Parathyroid adenoma (tissue), 2 donors: ENCODE measurements around the gene CCDC92B.

Source experiments
- H2AFZ ChIP-seq: fragments of 300-600 bp; sonication (generic); one replicate; pipeline ENCODE4 v1.7.0; 2017; ENCODE audit warnings: antibody characterized with exemption, mild to moderate bottlenecking
- H3K27ac ChIP-seq: fragments of 300-600 bp; sonication (generic); one replicate; pipeline ENCODE4 v1.7.0; 2017
- H3K27me3 ChIP-seq: fragments of 300-600 bp; sonication (generic); one replicate; pipeline ENCODE4 v1.7.0; 2017; ENCODE audit warnings: low read length; ENCODE audit not compliant: control insufficient read depth, insufficient read depth
- H3K36me3 ChIP-seq: fragments of 300-600 bp; sonication (generic); one replicate; pipeline ENCODE4 v1.7.0; 2017; ENCODE audit warnings: low read length; ENCODE audit not compliant: control insufficient read depth, insufficient read depth
- H3K4me1 ChIP-seq: fragments of 300-600 bp; sonication (generic); one replicate; pipeline ENCODE4 v1.7.0; 2017; ENCODE audit warnings: control low read depth
- H3K4me2 ChIP-seq: fragments of 300-600 bp; sonication (generic); one replicate; pipeline ENCODE4 v1.7.0; 2017; ENCODE audit warnings: low read length
- H3K4me3 ChIP-seq: fragments of 300-600 bp; sonication (generic); one replicate; pipeline ENCODE4 v1.7.0; 2017; ENCODE audit warnings: low read depth, low read length
- H3K79me2 ChIP-seq: fragments of 300-600 bp; sonication (generic); one replicate; pipeline ENCODE4 v1.7.0; 2017; ENCODE audit warnings: control low read depth
- H3K9ac ChIP-seq: fragments of 300-600 bp; sonication (generic); one replicate; pipeline ENCODE4 v1.7.0; 2017; ENCODE audit warnings: mild to moderate bottlenecking
- H3K9me3 ChIP-seq: fragments of 300-600 bp; sonication (generic); one replicate; pipeline ENCODE4 v1.7.0; 2017; ENCODE audit warnings: low read length; ENCODE audit not compliant: control insufficient read depth
- TF ChIP-seq, protein P1 (sequence below): fragments of 300-600 bp; sonication (generic); IDR thresholded peaks from one replicate; pipeline ENCODE4 v1.7.0; 2017; ENCODE audit warnings: antibody characterized with exemption, mild to moderate bottlenecking
- donor health status: primary hyperparathyroidism.

The CCDC92B gene

DNA sequence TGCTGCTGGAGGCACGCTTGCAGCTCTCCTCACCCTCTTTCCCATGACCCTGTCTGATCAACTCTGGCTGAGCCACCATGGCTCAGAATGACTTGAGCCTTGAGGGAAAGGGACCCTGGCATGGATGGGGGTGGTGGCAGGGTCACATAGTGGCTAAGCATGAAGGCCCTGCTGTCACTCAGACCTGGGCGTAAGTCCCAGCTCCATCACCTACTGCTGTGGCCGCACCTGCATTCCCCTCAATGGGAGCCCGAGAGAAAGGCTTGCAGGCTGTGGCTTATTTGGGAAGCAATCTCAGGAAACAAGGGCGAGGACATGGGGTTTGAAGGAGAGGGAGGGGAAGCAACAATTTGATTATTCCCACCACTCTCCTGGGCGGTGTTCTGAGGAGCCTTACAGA is 29.0 kb upstream of the CCDC92B start:
- Histone ChIP-seq H3K4me1 (no peaks in the 10 kb centered on the region), H3K27me3 (no peaks in the 10 kb centered on the region)

GRCh38 chr17:2777242-2777867 is 27.9 kb upstream of the CCDC92B start:
- H3K4me3 ChIP-seq, result peak overlapping the region; percentile 20
- no peaks in the 10 kb centered on the region for H3K27me3 ChIP-seq
- no peak overlapping the region for H3K9ac ChIP-seq
- peak overlapping the region; percentile 68 for H2AFZ ChIP-seq
- no peaks in the 10 kb centered on the region for H3K4me1 ChIP-seq
- no peak overlapping the region for H3K27ac ChIP-seq
- no peaks in the 10 kb centered on the region for H3K79me2 ChIP-seq
- TF ChIP-seq, protein P1, sequence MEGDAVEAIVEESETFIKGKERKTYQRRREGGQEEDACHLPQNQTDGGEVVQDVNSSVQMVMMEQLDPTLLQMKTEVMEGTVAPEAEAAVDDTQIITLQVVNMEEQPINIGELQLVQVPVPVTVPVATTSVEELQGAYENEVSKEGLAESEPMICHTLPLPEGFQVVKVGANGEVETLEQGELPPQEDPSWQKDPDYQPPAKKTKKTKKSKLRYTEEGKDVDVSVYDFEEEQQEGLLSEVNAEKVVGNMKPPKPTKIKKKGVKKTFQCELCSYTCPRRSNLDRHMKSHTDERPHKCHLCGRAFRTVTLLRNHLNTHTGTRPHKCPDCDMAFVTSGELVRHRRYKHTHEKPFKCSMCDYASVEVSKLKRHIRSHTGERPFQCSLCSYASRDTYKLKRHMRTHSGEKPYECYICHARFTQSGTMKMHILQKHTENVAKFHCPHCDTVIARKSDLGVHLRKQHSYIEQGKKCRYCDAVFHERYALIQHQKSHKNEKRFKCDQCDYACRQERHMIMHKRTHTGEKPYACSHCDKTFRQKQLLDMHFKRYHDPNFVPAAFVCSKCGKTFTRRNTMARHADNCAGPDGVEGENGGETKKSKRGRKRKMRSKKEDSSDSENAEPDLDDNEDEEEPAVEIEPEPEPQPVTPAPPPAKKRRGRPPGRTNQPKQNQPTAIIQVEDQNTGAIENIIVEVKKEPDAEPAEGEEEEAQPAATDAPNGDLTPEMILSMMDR, result no peak
- no peaks in the 10 kb centered on the region for H3K9me3 ChIP-seq
- peak overlapping the region; percentile 55 for H3K4me2 ChIP-seq
- no peaks in the 10 kb centered on the region for H3K36me3 ChIP-seq

More for the DNA sequence above, 29.0 kb upstream of the CCDC92B start:
- Histone ChIP-seq H3K36me3 (no peaks in the 10 kb centered on the region), H3K79me2 (no peaks in the 10 kb centered on the region), H3K9ac (no peak overlapping the region), H3K27ac (no peak overlapping the region), H2AFZ (no peak overlapping the region), H3K9me3 (no peaks in the 10 kb centered on the region), H3K4me2 (no peak overlapping the region), H3K4me3 (no peak overlapping the region)
- TF ChIP-seq, protein P1, result no peak

DNA sequence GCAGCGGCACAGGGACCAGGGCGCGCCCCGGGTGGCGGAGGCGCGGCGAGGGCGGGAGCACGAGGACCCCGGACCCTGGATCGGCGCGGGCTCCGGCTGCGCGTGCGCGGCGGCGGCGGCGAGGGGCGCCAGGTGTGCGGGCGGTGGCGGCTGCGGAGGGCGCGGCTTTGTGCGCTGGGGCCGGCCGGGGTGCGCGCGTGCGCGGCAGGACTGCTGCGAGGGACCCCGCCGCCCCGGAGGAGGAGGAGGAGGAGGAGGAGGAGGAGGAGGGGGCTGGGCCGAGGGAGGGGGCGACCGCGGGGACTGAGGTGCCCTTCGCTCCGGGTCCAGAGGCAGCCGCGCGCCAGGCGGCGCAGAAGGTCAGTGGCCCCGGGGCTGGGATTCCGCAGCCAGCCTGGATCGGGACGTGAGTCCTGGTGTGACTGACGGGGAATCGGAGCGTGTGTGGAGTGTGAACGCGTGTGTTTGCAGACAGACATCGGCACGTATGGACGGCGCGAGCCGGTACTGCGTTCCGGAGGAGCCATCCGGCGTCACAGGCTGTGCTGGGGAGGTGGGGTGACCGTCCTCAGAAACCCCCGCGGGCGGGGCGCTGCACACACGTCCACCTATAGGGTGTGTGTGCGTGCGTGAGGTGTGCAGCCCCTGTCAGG is 27.3 kb upstream of the CCDC92B start:
- Histone ChIP-seq H3K9ac (no peak overlapping the region), H3K27ac (no peak overlapping the region), H3K79me2 (no peaks in the 10 kb centered on the region), H2AFZ (peak overlapping the region; percentile 68), H3K4me2 (peak overlapping the region; percentile 55), H3K36me3 (no peaks in the 10 kb centered on the region), H3K27me3 (no peaks in the 10 kb centered on the region), H3K9me3 (no peaks in the 10 kb centered on the region), H3K4me1 (no peaks in the 10 kb centered on the region), H3K4me3 (peak overlapping the region; percentile 20)
- TF ChIP-seq, protein P1, result no peak

GRCh38 chr17:2775206-2775605 is 25.8 kb upstream of the CCDC92B start:
- TF ChIP-seq, protein P1, result no peak
- no peaks in the 10 kb centered on the region for H3K36me3 ChIP-seq
- no peak overlapping the region for H3K4me2 ChIP-seq
- H3K27ac ChIP-seq, result no peak overlapping the region
- no peaks in the 10 kb centered on the region for H3K27me3 ChIP-seq
- no peaks in the 10 kb centered on the region for H3K79me2 ChIP-seq
- no peaks in the 10 kb centered on the region for H3K9me3 ChIP-seq
- H2AFZ ChIP-seq, result no peak overlapping the region
- H3K9ac ChIP-seq, result no peak overlapping the region
- no peaks in the 10 kb centered on the region for H3K4me1 ChIP-seq
- H3K4me3 ChIP-seq, result no peak overlapping the region

DNA sequence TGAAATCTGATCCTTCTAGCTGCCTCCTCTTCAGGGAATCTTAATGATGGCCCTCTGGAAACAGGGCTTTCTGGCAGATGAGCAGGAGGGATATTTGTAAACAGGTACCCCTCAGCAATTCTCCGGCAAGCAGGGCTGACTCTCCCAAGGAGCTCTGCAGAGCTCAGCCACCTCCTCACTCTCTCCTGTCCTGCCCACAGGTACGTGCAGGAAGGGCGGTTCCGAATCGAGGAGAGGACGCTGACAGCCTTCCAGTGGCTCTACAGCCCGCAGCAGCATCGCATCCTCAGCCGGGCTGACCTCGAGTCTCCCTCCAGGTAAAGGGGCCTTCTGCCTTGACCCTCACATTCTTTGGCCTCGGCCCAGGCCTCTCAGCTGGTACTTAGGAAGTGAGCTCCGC is 20.7 kb upstream of the CCDC92B start:
- H3K27me3 ChIP-seq, result no peaks in the 10 kb centered on the region
- no peak overlapping the region for H2AFZ ChIP-seq
- H3K9ac ChIP-seq, result no peak overlapping the region
- H3K36me3 ChIP-seq, result no peaks in the 10 kb centered on the region
- no peaks in the 10 kb centered on the region for H3K4me1 ChIP-seq
- H3K4me3 ChIP-seq, result no peak overlapping the region
- H3K4me2 ChIP-seq, result no peak overlapping the region
- TF ChIP-seq, protein P1, result no peak
- no peaks in the 10 kb centered on the region for H3K79me2 ChIP-seq
- no peaks in the 10 kb centered on the region for H3K9me3 ChIP-seq
- no peak overlapping the region for H3K27ac ChIP-seq
